Suprapubic skin (tissue), 3 donors: Measurements from ENCODE around the gene ADGRD1.

Source experiments
- CTCF ChIP-seq, 2 donors: fragments of 200-600 bp in 1 of 2; fragments of 450-650 bp in 1 of 2; sonication (generic) in 1 of 2; IDR thresholded peaks; one replicate each; pipeline ENCODE4 v1.5.1; 2016 to 2019; ENCODE audit warnings: antibody characterized with exemption in 2 of 2, mild to moderate bottlenecking in 1 of 2, moderate library complexity in 1 of 2
- POLR2A ChIP-seq, 2 donors: fragments of 450-650 bp; IDR thresholded peaks; one replicate each; pipeline ENCODE4 v1.6.1; 2017; ENCODE audit warnings: antibody characterized with exemption in 2 of 2, mild to moderate bottlenecking in 2 of 2, moderate library complexity in 2 of 2

- no peak for TF ChIP-seq CTCF (IDR thresholded peaks at IDR 0.05)
- TF ChIP-seq POLR2A (IDR thresholded peaks at IDR 0.05) = no peak
Observed at GRCh38 chr12:131032082-131032750, 78.5 kb downstream of the ADGRD1 start.
